Measurements from ENCODE around the gene ZNF575.

GRCh38 chr19:43506629-43507028 is 26.4 kb upstream of the ZNF575 start:
- TF ChIP-seq CTCF (conservative IDR thresholded peaks at IDR 0.05; ENCODE audit: low read depth in 2 of 2) (no peak), CREB1 (CRISPR knock-in tag; IDR thresholded peaks at IDR 0.05; ENCODE audit: low read depth) (no peak), EZH2 (IDR thresholded peaks at IDR 0.05; ENCODE audit: low read depth, unreplicated experiment) (no peak), POLR2AphosphoS5 (IDR thresholded peaks at IDR 0.05; ENCODE audit: low read depth) (no peak), JUNB (IDR thresholded peaks at IDR 0.05; ENCODE audit: unreplicated experiment) (no peak)

All from GM23338 (cell line).